SK-N-SH (cell line): ENCODE data around the gene SPIRE2. TPM values are rescaled to one million over a fixed set of nuclear protein-coding genes. Genes with fewer than 3 reads are reported as not detected.

ENCODE experiments used
- CTCF ChIA-PET: fragments of 300-600, 350-600 bp; formaldehyde crosslinking; extraction: SDS; loops from one replicate; lab custom pipeline; 2021; lab: Yijun Ruan, JAX
- POLR2A ChIA-PET: fragments of 350-600 bp; sonication (Branson Sonifier 250); formaldehyde crosslinking; extraction: SDS; loops from one replicate; lab custom pipeline; 2020; ENCODE audit warnings: antibody characterized with exemption, inconsistent platforms; lab: Yijun Ruan, JAX
- DNase-seq: peaks from one replicate; pipeline ENCODE4 v3.0.0; 2012
- H2AFZ ChIP-seq: fragments of 200-600 bp; sonication (generic); 2 replicates; pipeline ENCODE4 v1.8.1; 2016; ENCODE audit warnings: antibody characterized with exemption, mild to moderate bottlenecking, low read depth
- H3F3A ChIP-seq: fragments of 200-600 bp; sonication (generic); replicated peaks from 2 replicates; pipeline ENCODE3; 2016; ENCODE audit warnings: antibody characterized with exemption, mild to moderate bottlenecking; ENCODE audit not compliant: insufficient read depth
- H3K27ac ChIP-seq, 2 experiments: fragments of 200-500 bp in 1 of 2; fragments of 200-600 bp in 1 of 2; sonication (Bioruptor generic) in 1 of 2; sonication (generic), shearing (Covaris generic) in 1 of 2; 2 replicates each; pipeline versions ENCODE4 v1.5.1 to v1.6.1; 2014 to 2016; ENCODE audit warnings: low read depth in 2 of 2, inconsistent platforms in 1 of 2, low read length in 1 of 2, mild to moderate bottlenecking in 1 of 2, mixed read lengths in 1 of 2
- H3K27me3 ChIP-seq: fragments of 200-600 bp; sonication (generic), shearing (Covaris generic); 2 replicates; pipeline ENCODE4 v1.6.1; 2016; ENCODE audit warnings: mixed run types; ENCODE audit not compliant: insufficient read depth
- H3K36me3 ChIP-seq, 2 experiments: fragments of 200-500 bp in 1 of 2; fragments of 200-600 bp in 1 of 2; sonication (Bioruptor generic) in 1 of 2; sonication (generic) in 1 of 2; replicated peaks in 1 of 2; 2 replicates each; pipeline versions ENCODE3 to v1.5.1; 2014 to 2016; ENCODE audit warnings: low read length in 1 of 2, mild to moderate bottlenecking in 1 of 2; ENCODE audit not compliant: insufficient read depth in 2 of 2, control insufficient read depth in 1 of 2
- H3K4me1 ChIP-seq, 2 experiments: fragments of 200-500 bp in 1 of 2; fragments of 200-600 bp in 1 of 2; sonication (Bioruptor generic) in 1 of 2; sonication (generic), shearing (Covaris generic) in 1 of 2; 2 replicates each; pipeline versions ENCODE4 v1.5.1 to v1.6.1; 2014 to 2016; ENCODE audit warnings: low read depth in 1 of 2, low read length in 1 of 2, mixed run types in 1 of 2; ENCODE audit not compliant: insufficient read depth in 2 of 2, control insufficient read depth in 1 of 2
- H3K4me2 ChIP-seq: fragments of 200-600 bp; sonication (generic), shearing (Covaris generic); 2 replicates; pipeline ENCODE4 v1.6.1; 2017; ENCODE audit warnings: mixed run types
- H3K4me3 ChIP-seq, 2 experiments: fragments of 200-500 bp in 1 of 2; fragments of 200-600 bp in 1 of 2; sonication (Bioruptor generic) in 1 of 2; sonication (generic), shearing (Covaris generic) in 1 of 2; 2 replicates each; pipeline versions ENCODE4 v1.5.1 to v1.8.1; 2014 to 2016; ENCODE audit warnings: low read depth in 2 of 2, inconsistent platforms in 1 of 2, low read length in 1 of 2, mild to moderate bottlenecking in 1 of 2, mixed read lengths in 1 of 2, moderate library complexity in 1 of 2
- H3K79me2 ChIP-seq: fragments of 200-600 bp; sonication (generic); 2 replicates; pipeline ENCODE4 v1.8.1; 2017; ENCODE audit warnings: mild to moderate bottlenecking; ENCODE audit not compliant: insufficient read depth
- H3K9ac ChIP-seq: fragments of 200-600 bp; sonication (generic); 2 replicates; pipeline ENCODE4 v1.6.1; 2017; ENCODE audit warnings: mixed run types
- H3K9me2 ChIP-seq: fragments of 200-600 bp; sonication (generic); 2 replicates; pipeline ENCODE4 v1.6.1; 2017; ENCODE audit warnings: mixed run types
- H3K9me3 ChIP-seq: fragments of 200-600 bp; sonication (generic); 2 replicates; pipeline ENCODE4 v1.6.1; 2017; ENCODE audit warnings: mixed run types, mild to moderate bottlenecking, moderate library complexity
- H4K20me1 ChIP-seq: fragments of 200-600 bp; sonication (generic); 2 replicates; pipeline ENCODE4 v1.6.1; 2017; ENCODE audit warnings: mild to moderate bottlenecking, mixed run types; ENCODE audit not compliant: insufficient read depth
- CHD2 ChIP-seq: fragments of 150-350 bp; IDR thresholded peaks from 2 replicates; pipeline ENCODE4 v1.6.1; 2018; ENCODE audit warnings: low read length; ENCODE audit not compliant: partially characterized antibody
- FOSL2 ChIP-seq: IDR thresholded peaks from 2 replicates; pipeline ENCODE4 v1.4.0; 2012; ENCODE audit warnings: low read depth, mild to moderate bottlenecking, moderate library complexity, borderline replicate concordance
- FOXM1 ChIP-seq: IDR thresholded peaks from 2 replicates; pipeline ENCODE4 v1.4.0; 2012; ENCODE audit warnings: low read depth, mild to moderate bottlenecking
- GATA2 ChIP-seq: sonication (generic); formaldehyde crosslinking; IDR thresholded peaks from 2 replicates; pipeline ENCODE4 v1.5.0; 2020; ENCODE audit warnings: mild to moderate bottlenecking, missing genetic modification reagents
- JUND ChIP-seq: IDR thresholded peaks from 2 replicates; pipeline ENCODE4 v1.4.0; 2012
- NFIC ChIP-seq: IDR thresholded peaks from 2 replicates; pipeline ENCODE4 v1.4.0; 2012; ENCODE audit warnings: borderline replicate concordance
- POLR2AphosphoS5 ChIP-seq: IDR thresholded peaks from 2 replicates; pipeline ENCODE4 v1.6.1; 2012; ENCODE audit warnings: low read depth, low read length
- RCOR1 ChIP-seq: fragments of 150-350 bp; IDR thresholded peaks from 2 replicates; pipeline ENCODE4 v1.6.1; 2017; ENCODE audit warnings: antibody characterized with exemption, low read length
- RFX5 ChIP-seq: IDR thresholded peaks from 2 replicates; pipeline ENCODE4 v1.6.1; 2012; ENCODE audit warnings: mild to moderate bottlenecking, improper control_type of control experiment, low read length
- RXRA ChIP-seq: IDR thresholded peaks from 2 replicates; pipeline ENCODE4 v1.4.0; 2012; ENCODE audit warnings: low read depth, mild to moderate bottlenecking, borderline replicate concordance
- SMC3 ChIP-seq: IDR thresholded peaks from 2 replicates; pipeline ENCODE4 v1.6.1; 2012; ENCODE audit warnings: low read depth, low read length, improper control_type of control experiment
- TAF1 ChIP-seq: IDR thresholded peaks from 2 replicates; pipeline ENCODE4 v1.6.1; 2012; ENCODE audit warnings: low read depth, mild to moderate bottlenecking, low read length, moderate library complexity, borderline replicate concordance
- TEAD4 ChIP-seq: IDR thresholded peaks from 2 replicates; pipeline ENCODE4 v1.4.0; 2012; ENCODE audit warnings: mild to moderate bottlenecking, borderline replicate concordance; ENCODE audit not compliant: insufficient read depth
- YY1 ChIP-seq: IDR thresholded peaks from 2 replicates; pipeline ENCODE4 v1.4.0; 2012; ENCODE audit warnings: low read depth, mild to moderate bottlenecking
- WGBS: methylation state at CpG from one replicate; pipeline ENCODE4 v1.1.6; 2017; ENCODE audit warnings: low lambda C conversion rate; 5-methylcytosine and 5-hydroxymethylcytosine counted together
- polyA plus RNA-seq, 3 experiments: library from polyadenylated mRNA; depleted of rRNA; stranded (reverse); fragments of >200 nt; gene quantifications; 2 replicates each; pipeline ENCODE4 v1.2.3, GENCODE V29; 2012
- TF ChIP-seq, protein P1 (sequence below): IDR thresholded peaks from 2 replicates; pipeline ENCODE4; 2012
- TF ChIP-seq, protein P2 (sequence below): fragments of 200-600 bp; sonication (generic); IDR thresholded peaks from 2 replicates; pipeline ENCODE4 v1.6.1; 2017; ENCODE audit warnings: antibody characterized with exemption, mild to moderate bottlenecking, moderate library complexity
- TF ChIP-seq, protein P3 (sequence below): fragments of 150-350 bp; IDR thresholded peaks from 2 replicates; pipeline ENCODE4 v1.6.1; 2017; ENCODE audit warnings: antibody characterized with exemption, low read length, low read depth, borderline replicate concordance
- TF ChIP-seq, protein P4 (sequence below): fragments of 150-350 bp; IDR thresholded peaks from 2 replicates; pipeline ENCODE4 v1.6.1; 2016; ENCODE audit warnings: mild to moderate bottlenecking, low read depth, low read length
- TF ChIP-seq, protein P5 (sequence below): IDR thresholded peaks from 2 replicates; pipeline ENCODE4 v1.4.0; 2012; ENCODE audit warnings: low read depth, borderline replicate concordance
- TF ChIP-seq, protein P6 (sequence below): IDR thresholded peaks from 2 replicates; pipeline ENCODE4 v1.4.0; 2012; ENCODE audit warnings: low read depth

The SPIRE2 gene
- polyA plus RNA-seq, 1 of the 3 experiments (the other 2 are of a cell fraction) = 15.3 TPM

DNA sequence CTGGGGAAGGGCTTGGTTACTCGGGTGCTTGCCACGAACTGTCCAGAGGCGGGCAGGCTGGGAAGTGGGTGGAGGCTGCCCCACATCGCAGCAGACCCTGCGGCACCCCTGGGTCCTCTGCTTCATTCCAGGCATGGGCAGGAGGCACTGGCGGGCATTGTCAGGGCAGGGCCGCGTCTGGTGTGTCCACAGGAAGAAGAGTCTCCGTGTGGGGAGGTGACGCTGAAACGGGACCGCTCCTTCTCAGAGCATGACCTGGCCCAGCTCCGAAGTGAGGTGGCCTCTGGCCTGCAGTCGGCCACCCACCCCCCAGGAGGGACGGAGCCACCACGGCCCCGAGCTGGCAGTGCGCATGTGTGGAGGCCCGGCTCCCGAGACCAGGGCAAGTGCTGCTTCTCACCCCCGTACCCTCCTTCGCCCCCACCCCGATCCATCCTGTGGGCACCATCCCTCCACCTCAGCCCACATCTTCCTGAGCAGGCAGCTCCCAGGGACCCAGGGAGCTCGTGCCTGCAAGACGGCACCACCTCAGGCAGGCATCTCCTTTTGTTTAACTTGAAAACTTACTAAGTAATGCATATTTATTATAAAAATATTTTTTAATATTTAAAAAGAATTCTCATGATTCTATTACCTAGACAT lies 30.8 kb downstream of the SPIRE2 start:
- no peaks in the 10 kb centered on the region for H3K9me2 ChIP-seq
- no peaks in the 10 kb centered on the region for H3K27me3 ChIP-seq
- no peak overlapping the region for H3K4me2 ChIP-seq
- no peaks in the 10 kb centered on the region for H3K79me2 ChIP-seq
- H3K27ac ChIP-seq = no peak overlapping the region
- DNase-seq = no peak
- no peaks in the 10 kb centered on the region for H3K4me1 ChIP-seq
- H3K36me3 ChIP-seq = peaks cover 3 to 9% of the 10 kb centered on the region in 2 experiments
- H3F3A ChIP-seq = no peaks in the 10 kb centered on the region
- no peak overlapping the region for H3K4me3 ChIP-seq
- WGBS = 84% methylated on average over 8 of the region's 25 CpGs
- no peaks in the 10 kb centered on the region for H4K20me1 ChIP-seq
- CTCF ChIA-PET = interaction anchor here (0.8 to 7.6 kb wide), 11 partner anchors 9 to 160 kb away, joined by 3 to 162 read pairs (median 33); partner anchors contain the start of gene TCF25
- no peaks in the 10 kb centered on the region for H3K9me3 ChIP-seq
- no peak overlapping the region for H3K9ac ChIP-seq
- no peak for TF ChIP-seq FOXM1
- TF ChIP-seq, protein P1, sequence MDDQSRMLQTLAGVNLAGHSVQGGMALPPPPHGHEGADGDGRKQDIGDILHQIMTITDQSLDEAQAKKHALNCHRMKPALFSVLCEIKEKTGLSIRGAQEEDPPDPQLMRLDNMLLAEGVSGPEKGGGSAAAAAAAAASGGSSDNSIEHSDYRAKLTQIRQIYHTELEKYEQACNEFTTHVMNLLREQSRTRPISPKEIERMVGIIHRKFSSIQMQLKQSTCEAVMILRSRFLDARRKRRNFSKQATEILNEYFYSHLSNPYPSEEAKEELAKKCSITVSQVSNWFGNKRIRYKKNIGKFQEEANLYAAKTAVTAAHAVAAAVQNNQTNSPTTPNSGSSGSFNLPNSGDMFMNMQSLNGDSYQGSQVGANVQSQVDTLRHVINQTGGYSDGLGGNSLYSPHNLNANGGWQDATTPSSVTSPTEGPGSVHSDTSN = no peak
- TF ChIP-seq SMC3 = no peak
- TF ChIP-seq, protein P2, sequence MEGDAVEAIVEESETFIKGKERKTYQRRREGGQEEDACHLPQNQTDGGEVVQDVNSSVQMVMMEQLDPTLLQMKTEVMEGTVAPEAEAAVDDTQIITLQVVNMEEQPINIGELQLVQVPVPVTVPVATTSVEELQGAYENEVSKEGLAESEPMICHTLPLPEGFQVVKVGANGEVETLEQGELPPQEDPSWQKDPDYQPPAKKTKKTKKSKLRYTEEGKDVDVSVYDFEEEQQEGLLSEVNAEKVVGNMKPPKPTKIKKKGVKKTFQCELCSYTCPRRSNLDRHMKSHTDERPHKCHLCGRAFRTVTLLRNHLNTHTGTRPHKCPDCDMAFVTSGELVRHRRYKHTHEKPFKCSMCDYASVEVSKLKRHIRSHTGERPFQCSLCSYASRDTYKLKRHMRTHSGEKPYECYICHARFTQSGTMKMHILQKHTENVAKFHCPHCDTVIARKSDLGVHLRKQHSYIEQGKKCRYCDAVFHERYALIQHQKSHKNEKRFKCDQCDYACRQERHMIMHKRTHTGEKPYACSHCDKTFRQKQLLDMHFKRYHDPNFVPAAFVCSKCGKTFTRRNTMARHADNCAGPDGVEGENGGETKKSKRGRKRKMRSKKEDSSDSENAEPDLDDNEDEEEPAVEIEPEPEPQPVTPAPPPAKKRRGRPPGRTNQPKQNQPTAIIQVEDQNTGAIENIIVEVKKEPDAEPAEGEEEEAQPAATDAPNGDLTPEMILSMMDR = no peak
- TF ChIP-seq RFX5 = no peak
- no peak for TF ChIP-seq FOSL2
- TF ChIP-seq POLR2AphosphoS5 = no peak
- no peak for TF ChIP-seq GATA2 (CRISPR knock-in tag)
- no peak for TF ChIP-seq RXRA
- TF ChIP-seq YY1 = no peak
- no peak for TF ChIP-seq CHD2
- TF ChIP-seq, protein P3, sequence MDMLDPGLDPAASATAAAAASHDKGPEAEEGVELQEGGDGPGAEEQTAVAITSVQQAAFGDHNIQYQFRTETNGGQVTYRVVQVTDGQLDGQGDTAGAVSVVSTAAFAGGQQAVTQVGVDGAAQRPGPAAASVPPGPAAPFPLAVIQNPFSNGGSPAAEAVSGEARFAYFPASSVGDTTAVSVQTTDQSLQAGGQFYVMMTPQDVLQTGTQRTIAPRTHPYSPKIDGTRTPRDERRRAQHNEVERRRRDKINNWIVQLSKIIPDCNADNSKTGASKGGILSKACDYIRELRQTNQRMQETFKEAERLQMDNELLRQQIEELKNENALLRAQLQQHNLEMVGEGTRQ = no peak
- TF ChIP-seq, protein P4, sequence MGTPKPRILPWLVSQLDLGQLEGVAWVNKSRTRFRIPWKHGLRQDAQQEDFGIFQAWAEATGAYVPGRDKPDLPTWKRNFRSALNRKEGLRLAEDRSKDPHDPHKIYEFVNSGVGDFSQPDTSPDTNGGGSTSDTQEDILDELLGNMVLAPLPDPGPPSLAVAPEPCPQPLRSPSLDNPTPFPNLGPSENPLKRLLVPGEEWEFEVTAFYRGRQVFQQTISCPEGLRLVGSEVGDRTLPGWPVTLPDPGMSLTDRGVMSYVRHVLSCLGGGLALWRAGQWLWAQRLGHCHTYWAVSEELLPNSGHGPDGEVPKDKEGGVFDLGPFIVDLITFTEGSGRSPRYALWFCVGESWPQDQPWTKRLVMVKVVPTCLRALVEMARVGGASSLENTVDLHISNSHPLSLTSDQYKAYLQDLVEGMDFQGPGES = no peak
- TF ChIP-seq, protein P5, sequence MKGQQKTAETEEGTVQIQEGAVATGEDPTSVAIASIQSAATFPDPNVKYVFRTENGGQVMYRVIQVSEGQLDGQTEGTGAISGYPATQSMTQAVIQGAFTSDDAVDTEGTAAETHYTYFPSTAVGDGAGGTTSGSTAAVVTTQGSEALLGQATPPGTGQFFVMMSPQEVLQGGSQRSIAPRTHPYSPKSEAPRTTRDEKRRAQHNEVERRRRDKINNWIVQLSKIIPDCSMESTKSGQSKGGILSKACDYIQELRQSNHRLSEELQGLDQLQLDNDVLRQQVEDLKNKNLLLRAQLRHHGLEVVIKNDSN = no peak
- TF ChIP-seq RCOR1 = no peak
- TF ChIP-seq JUND = no peak
- TF ChIP-seq NFIC = no peak
- no peak for TF ChIP-seq TEAD4
- TF ChIP-seq TAF1 = no peak
- TF ChIP-seq, protein P6, sequence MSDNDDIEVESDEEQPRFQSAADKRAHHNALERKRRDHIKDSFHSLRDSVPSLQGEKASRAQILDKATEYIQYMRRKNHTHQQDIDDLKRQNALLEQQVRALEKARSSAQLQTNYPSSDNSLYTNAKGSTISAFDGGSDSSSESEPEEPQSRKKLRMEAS = no peak
- TF ChIP-seq, all 33 proteins: peak for 0
- POLR2A ChIA-PET = no interaction called here
- H2AFZ ChIP-seq = no peak overlapping the region
